Stimulated activated CD8-positive, alpha-beta memory T cell treated with anti-CD3 and anti-CD28 coated beads, Interleukin-4, amount 100 ng/mL, for 4 hours (primary cell): Measurements from ENCODE around the gene KLF15.
"Not testable (repeated sequence)": the region's sequence is repeated elsewhere in the genome, so short reads cannot be mapped to it uniquely, and the experiment has no call there.

Source experiments
- DNase-seq, 2 donors: peaks; one replicate each; pipeline ENCODE4 v3.0.0-alpha.2; 2020; ENCODE audit warnings: low read depth in 2 of 2, low spot score in 1 of 2

The KLF15 gene

DNA sequence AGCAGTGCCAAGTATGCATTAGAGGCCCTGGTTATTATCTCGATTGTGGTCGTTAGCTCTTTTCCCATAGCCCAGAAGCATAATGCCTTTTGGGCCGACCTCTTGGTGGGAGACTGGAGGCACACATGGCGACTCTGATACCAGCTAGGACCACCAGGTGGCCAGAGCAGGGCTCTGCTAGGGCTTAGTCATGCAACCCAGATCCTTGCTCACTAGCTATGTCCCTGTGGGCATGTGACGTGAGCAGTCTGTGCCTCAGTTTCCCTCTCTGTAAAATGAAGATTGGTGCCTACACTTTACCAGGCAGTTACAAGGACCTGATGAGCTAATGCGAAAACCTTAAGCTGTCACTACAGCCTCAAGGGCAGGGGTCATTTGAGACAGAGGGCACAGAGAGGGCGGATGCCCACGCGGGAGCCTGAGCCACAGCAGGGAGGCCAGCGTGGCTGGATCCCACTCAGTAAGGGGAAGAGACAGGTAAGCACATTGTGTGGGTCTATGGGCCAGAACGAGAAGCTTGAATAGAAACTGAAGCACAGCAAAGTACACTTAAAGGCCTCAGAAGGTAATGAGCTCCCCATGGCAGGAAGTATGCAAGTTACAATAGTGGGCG, 8.8 kb downstream of the KLF15 start:
- no peak for DNase-seq

DNA sequence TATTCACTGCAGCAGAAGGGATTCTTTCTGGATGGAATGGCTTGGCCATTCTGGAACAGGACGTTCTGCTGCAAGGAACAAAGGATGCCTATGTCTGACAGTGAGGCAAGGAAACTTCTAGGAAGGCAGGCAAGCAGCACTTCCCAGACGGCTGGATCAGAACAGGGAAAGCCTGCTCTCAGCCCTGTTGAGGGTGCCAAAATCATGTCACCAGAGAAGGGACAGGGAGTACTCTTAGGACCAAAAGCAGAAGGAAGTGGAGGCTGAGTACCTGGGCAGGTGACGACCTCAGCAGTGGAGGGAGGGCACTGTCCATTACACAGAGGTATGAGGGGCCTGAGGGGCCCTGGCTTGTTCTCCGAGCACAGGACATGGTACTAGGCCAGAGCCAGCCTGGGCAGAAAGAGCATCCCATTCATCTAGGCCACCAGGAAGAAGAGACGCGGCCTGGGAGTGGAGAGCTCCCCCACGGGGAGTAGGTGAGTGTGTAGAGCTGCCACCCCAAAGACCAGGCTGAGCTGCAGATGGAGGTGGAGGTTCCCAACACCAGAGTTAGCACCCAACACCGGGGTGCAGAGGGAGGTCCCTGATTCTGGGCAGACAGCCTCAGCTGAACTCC, 9.6 kb downstream of the KLF15 start:
- DNase-seq = no peak

- DNase-seq = no peak
Observed at GRCh38 chr3:126346466-126346865, 10.7 kb downstream of the KLF15 start.

- DNase-seq = no peak
Observed at GRCh38 chr3:126345641-126346460, 11.4 kb downstream of the KLF15 start.

DNA sequence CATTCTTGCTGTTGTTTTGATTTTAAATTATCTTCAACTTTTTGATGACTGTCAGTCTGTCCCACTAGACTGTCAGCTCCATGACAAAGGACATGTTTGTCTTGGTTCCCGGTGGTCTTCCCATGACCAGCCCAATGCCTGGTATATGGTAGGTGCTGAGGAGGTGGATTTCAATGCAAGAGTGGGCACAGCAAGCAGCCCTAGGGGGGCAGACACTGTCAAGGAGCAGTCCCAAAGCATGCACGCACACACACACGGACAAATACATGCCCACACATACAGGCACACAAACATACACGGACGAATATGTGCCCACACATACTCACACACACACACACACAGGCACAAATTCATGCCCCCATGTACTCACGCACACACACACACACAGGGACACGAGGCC, 12.0 kb downstream of the KLF15 start:
- DNase-seq = no peak

- DNase-seq = no peak
Observed at GRCh38 chr3:126344380-126345041, 12.7 kb downstream of the KLF15 start.

- DNase-seq = no peak
Observed at GRCh38 chr3:126343649-126344035, 13.6 kb downstream of the KLF15 start.

- no peak for DNase-seq
Observed at GRCh38 chr3:126342991-126343648, 14.1 kb downstream of the KLF15 start.

DNA sequence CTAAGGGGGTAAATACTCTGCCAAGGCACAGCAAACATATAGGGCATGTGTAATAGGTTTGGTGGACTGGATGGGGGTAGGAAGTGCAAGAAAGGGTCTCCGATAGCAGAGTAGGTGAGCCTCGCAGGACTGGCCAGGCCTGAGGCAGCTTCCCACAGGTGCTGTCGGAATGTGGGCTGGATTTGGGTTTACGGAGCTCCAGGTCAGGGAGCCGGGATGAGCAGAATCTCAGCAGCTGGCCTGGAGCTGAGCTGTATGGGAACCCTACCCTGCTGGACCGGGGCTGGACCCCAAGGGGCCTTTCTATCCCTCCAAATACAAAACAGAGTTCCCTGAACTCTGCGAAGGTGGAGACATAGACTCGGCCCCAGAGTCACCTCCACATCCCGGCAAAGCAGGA, 15.0 kb downstream of the KLF15 start:
- DNase-seq = no peak

GRCh38 chr3:126341755-126342150, 15.5 kb downstream of the KLF15 start:
- no peak for DNase-seq

DNA sequence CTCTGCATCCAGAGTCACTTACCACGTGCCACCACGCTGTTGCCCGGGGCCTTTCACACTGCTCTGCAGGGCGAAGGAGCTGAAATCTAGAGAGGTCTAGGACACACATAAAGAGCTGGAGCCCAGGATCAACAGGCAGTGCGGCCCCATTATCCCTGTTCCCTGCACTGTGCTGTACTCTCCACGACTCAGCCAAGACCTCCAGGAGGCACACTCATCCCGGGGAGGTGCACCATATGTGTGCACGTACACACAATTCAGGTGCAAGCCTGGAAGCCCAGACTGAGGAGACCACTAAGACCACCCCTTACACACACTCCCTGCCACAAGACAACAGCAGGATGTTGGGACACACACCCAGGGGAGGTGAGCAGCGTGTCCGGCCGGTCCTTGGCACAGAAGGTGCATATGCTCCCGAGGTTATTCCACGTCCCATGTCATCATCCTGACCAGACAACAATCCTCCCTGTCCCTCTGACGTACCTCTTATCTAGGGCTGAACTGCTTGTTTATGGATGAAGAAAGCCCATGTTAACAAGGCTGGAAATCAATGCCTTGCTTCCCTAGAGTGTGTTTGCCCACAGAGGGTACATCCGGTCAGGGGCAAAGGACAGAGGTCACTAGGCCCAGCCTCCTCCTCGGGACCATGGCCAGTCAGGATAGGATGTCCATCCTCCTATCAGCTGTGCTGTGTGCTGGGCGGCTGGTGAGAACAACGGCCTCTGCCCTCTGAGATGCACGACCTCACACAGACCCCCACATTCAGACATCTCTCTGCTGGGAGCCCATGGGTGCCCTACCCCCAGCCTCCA, 16.1 kb downstream of the KLF15 start:
- no peak for DNase-seq

DNA sequence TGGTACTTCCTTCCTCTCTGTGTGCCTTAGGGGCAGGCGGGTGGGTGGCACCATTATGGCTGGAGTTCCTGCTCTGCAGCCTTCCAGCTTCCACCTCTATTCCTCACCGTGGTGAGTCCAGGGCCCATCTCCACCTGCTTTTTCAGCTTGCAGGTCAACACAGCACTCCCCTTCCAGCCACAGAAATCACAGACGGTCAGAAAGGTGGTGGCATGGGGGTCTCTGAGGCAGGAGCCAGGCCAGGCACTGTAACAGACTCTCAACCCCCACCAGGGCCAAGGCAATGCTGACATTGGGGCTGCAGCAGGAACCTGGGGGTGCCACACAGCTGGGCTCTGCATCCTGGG, 16.6 kb downstream of the KLF15 start:
- DNase-seq = no peak

- no peak for DNase-seq
Observed at GRCh38 chr3:126340081-126340511, 17.1 kb downstream of the KLF15 start.

DNA sequence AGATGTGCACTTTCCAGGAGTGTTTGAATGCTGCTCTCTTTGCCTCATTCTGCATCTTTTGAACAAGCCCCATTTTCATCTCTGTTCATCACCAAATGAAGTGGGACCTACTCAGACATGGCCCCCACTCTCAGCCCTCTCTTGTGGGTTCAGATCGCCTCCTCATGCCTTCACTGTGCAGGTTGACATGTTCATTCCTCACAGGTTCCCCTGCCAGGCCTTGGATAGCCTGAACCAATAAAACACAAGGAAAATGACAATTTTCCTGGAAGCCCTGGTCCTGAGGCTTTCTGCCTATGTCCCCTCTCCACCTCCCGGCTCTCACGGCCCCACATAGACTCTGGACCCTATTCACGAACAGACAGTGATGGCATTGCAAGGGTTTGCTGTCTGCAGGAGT, 17.7 kb downstream of the KLF15 start:
- no peak for DNase-seq

- DNase-seq = no peak
Observed at GRCh38 chr3:126338790-126339288, 18.4 kb downstream of the KLF15 start.

- DNase-seq = no peak
Observed at GRCh38 chr3:126337980-126338651, 19.1 kb downstream of the KLF15 start.

- DNase-seq = not testable (repeated sequence)
Observed at GRCh38 chr3:126331812-126332336, 25.3 kb downstream of the KLF15 start.

DNA sequence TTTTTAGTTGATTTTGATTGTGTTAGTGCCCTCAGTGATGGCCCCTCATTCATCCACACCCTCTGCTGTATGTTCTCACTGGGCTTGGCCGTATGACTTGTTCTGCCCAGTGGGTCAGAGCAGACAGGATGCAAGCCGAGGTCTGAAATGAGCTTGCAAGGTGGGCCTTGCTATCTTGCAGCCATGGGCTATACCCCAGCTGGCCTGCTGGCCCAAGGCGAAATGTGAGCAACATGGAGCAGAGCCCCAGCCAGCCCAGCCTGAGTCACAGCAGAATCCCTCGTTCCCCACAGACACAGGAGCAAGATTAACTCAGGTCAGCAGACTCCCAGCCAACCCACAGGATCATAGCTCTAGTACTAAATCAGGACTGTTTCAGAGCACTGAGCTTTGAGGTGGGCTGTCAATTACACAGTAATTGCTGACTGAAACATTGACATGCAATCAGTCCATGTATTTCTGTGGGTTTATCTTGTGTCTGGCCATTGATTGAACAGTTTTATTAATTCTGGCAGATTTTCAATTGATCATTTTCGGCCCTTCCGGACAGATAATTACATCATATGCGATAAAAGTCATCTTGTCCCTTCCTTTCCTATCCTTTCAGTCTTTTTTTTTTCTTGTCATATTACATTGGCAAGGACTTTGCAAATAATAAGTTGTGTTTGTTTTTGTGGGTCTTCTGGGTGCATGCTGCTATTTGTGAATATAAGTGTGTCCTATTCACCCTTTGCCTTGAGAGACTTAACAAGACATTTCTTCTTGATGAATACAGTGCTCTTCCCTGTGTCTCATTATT, 27.1 kb downstream of the KLF15 start:
- no peak for DNase-seq

- DNase-seq = no peak
Observed at GRCh38 chr3:126326629-126327028, 30.6 kb downstream of the KLF15 start.
